SK-N-SH (cell line): Measurements from ENCODE around the gene OGFOD2. TPM values are rescaled to one million over a fixed set of nuclear protein-coding genes. Genes with fewer than 3 reads are reported as not detected.

Experiments used
- CHD2 ChIP-seq: fragments of 150-350 bp; IDR thresholded peaks from 2 replicates; pipeline ENCODE4 v1.6.1; 2018; ENCODE audit warnings: low read length; ENCODE audit not compliant: partially characterized antibody
- ELF1 ChIP-seq: IDR thresholded peaks from 2 replicates; pipeline ENCODE4 v1.4.0; 2012
- EP300 ChIP-seq, 2 experiments: IDR thresholded peaks; 2 replicates each; pipeline versions ENCODE4 v1.4.0 to v1.6.1; 2012; ENCODE audit warnings: borderline replicate concordance in 1 of 2, low read depth in 1 of 2, low read length in 1 of 2
- FOSL2 ChIP-seq: IDR thresholded peaks from 2 replicates; pipeline ENCODE4 v1.4.0; 2012; ENCODE audit warnings: low read depth, mild to moderate bottlenecking, moderate library complexity, borderline replicate concordance
- FOXJ3 ChIP-seq: sonication (generic); formaldehyde crosslinking; IDR thresholded peaks from 2 replicates; pipeline ENCODE4 v1.5.1; 2020; ENCODE audit warnings: mild to moderate bottlenecking, missing genetic modification reagents
- FOXM1 ChIP-seq: IDR thresholded peaks from 2 replicates; pipeline ENCODE4 v1.4.0; 2012; ENCODE audit warnings: low read depth, mild to moderate bottlenecking
- GABPA ChIP-seq: IDR thresholded peaks from 2 replicates; pipeline ENCODE4 v1.4.0; 2012; ENCODE audit warnings: low read depth, mild to moderate bottlenecking
- GATA2 ChIP-seq: sonication (generic); formaldehyde crosslinking; IDR thresholded peaks from 2 replicates; pipeline ENCODE4 v1.5.0; 2020; ENCODE audit warnings: mild to moderate bottlenecking, missing genetic modification reagents
- MEF2A ChIP-seq: IDR thresholded peaks from 2 replicates; pipeline ENCODE4 v1.4.0; 2012; ENCODE audit warnings: low read depth, borderline replicate concordance
- NFIC ChIP-seq: IDR thresholded peaks from 2 replicates; pipeline ENCODE4 v1.4.0; 2012; ENCODE audit warnings: borderline replicate concordance
- POLR2AphosphoS5 ChIP-seq: IDR thresholded peaks from 2 replicates; pipeline ENCODE4 v1.6.1; 2012; ENCODE audit warnings: low read depth, low read length
- RCOR1 ChIP-seq: fragments of 150-350 bp; IDR thresholded peaks from 2 replicates; pipeline ENCODE4 v1.6.1; 2017; ENCODE audit warnings: antibody characterized with exemption, low read length
- RFX5 ChIP-seq: IDR thresholded peaks from 2 replicates; pipeline ENCODE4 v1.6.1; 2012; ENCODE audit warnings: mild to moderate bottlenecking, improper control_type of control experiment, low read length
- RXRA ChIP-seq: IDR thresholded peaks from 2 replicates; pipeline ENCODE4 v1.4.0; 2012; ENCODE audit warnings: low read depth, mild to moderate bottlenecking, borderline replicate concordance
- SIN3A ChIP-seq: IDR thresholded peaks from 2 replicates; pipeline ENCODE4 v1.6.1; 2012; ENCODE audit warnings: low read depth, mild to moderate bottlenecking, low read length, moderate library complexity, borderline replicate concordance
- SMC3 ChIP-seq: IDR thresholded peaks from 2 replicates; pipeline ENCODE4 v1.6.1; 2012; ENCODE audit warnings: low read depth, low read length, improper control_type of control experiment
- TCF12 ChIP-seq: IDR thresholded peaks from 2 replicates; pipeline ENCODE4 v1.4.0; 2012
- TEAD4 ChIP-seq: IDR thresholded peaks from 2 replicates; pipeline ENCODE4 v1.4.0; 2012; ENCODE audit warnings: mild to moderate bottlenecking, borderline replicate concordance; ENCODE audit not compliant: insufficient read depth
- ZBTB33 ChIP-seq: IDR thresholded peaks from 2 replicates; pipeline ENCODE4 v1.4.0; 2012; ENCODE audit warnings: low read depth, borderline replicate concordance
- polyA plus RNA-seq, 3 experiments: library from polyadenylated mRNA; depleted of rRNA; stranded (reverse); fragments of >200 nt; gene quantifications; 2 replicates each; pipeline ENCODE4 v1.2.3, GENCODE V29; 2012
- TF ChIP-seq, protein P1 (sequence below): fragments of 200-600 bp; sonication (generic); IDR thresholded peaks from 2 replicates; pipeline ENCODE4 v1.6.1; 2017; ENCODE audit warnings: antibody characterized with exemption, mild to moderate bottlenecking, moderate library complexity
- TF ChIP-seq, protein P2 (sequence below): IDR thresholded peaks from 2 replicates; pipeline ENCODE4 v1.6.1; 2012; ENCODE audit warnings: mild to moderate bottlenecking, low read depth, low read length, moderate library complexity
- TF ChIP-seq, protein P3 (sequence below): IDR thresholded peaks from 2 replicates; pipeline ENCODE4 v1.4.0; 2012; ENCODE audit warnings: low read depth

OGFOD2 gene
- polyA plus RNA-seq, 1 of the 3 experiments (the other 2 are of a cell fraction), result 22.0 TPM

GRCh38 chr12:122946690-122947341, 28.2 kb upstream of the OGFOD2 start (continued):
- TF ChIP-seq, protein P1, sequence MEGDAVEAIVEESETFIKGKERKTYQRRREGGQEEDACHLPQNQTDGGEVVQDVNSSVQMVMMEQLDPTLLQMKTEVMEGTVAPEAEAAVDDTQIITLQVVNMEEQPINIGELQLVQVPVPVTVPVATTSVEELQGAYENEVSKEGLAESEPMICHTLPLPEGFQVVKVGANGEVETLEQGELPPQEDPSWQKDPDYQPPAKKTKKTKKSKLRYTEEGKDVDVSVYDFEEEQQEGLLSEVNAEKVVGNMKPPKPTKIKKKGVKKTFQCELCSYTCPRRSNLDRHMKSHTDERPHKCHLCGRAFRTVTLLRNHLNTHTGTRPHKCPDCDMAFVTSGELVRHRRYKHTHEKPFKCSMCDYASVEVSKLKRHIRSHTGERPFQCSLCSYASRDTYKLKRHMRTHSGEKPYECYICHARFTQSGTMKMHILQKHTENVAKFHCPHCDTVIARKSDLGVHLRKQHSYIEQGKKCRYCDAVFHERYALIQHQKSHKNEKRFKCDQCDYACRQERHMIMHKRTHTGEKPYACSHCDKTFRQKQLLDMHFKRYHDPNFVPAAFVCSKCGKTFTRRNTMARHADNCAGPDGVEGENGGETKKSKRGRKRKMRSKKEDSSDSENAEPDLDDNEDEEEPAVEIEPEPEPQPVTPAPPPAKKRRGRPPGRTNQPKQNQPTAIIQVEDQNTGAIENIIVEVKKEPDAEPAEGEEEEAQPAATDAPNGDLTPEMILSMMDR, result peak; percentile 56
- no peak for TF ChIP-seq GABPA
- TF ChIP-seq, protein P2, sequence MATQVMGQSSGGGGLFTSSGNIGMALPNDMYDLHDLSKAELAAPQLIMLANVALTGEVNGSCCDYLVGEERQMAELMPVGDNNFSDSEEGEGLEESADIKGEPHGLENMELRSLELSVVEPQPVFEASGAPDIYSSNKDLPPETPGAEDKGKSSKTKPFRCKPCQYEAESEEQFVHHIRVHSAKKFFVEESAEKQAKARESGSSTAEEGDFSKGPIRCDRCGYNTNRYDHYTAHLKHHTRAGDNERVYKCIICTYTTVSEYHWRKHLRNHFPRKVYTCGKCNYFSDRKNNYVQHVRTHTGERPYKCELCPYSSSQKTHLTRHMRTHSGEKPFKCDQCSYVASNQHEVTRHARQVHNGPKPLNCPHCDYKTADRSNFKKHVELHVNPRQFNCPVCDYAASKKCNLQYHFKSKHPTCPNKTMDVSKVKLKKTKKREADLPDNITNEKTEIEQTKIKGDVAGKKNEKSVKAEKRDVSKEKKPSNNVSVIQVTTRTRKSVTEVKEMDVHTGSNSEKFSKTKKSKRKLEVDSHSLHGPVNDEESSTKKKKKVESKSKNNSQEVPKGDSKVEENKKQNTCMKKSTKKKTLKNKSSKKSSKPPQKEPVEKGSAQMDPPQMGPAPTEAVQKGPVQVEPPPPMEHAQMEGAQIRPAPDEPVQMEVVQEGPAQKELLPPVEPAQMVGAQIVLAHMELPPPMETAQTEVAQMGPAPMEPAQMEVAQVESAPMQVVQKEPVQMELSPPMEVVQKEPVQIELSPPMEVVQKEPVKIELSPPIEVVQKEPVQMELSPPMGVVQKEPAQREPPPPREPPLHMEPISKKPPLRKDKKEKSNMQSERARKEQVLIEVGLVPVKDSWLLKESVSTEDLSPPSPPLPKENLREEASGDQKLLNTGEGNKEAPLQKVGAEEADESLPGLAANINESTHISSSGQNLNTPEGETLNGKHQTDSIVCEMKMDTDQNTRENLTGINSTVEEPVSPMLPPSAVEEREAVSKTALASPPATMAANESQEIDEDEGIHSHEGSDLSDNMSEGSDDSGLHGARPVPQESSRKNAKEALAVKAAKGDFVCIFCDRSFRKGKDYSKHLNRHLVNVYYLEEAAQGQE, result no peak
- peak; percentile 23; the same call in 1 of the 2 replicates for TF ChIP-seq POLR2AphosphoS5
- peak; percentile 80 for TF ChIP-seq TCF12
- TF ChIP-seq FOSL2, result peak; percentile 92
- no peak for TF ChIP-seq FOXJ3 (CRISPR knock-in tag)
- 0 out of 2 replicates have a peak, but pooled peaks have one; percentile 31 for TF ChIP-seq TEAD4
- TF ChIP-seq RCOR1, result no peak
- TF ChIP-seq ZBTB33, result peak; percentile 19; the same call in 1 of the 2 replicates
- no peak for TF ChIP-seq SMC3
- TF ChIP-seq FOXM1, result no peak
- peak in 1 of 2 experiments; percentile 54; a peak in 1 of 4 replicates for TF ChIP-seq EP300 (IDR thresholded peaks at IDR 0.05; ENCODE audit: borderline replicate concordance in 1 of 2, low read depth in 1 of 2, low read length in 1 of 2)
- TF ChIP-seq RFX5, result no peak
- no peak for TF ChIP-seq CHD2
- peak; percentile 39; the same call in 1 of the 2 replicates for TF ChIP-seq NFIC
- peak; percentile 33; the same call in 1 of the 2 replicates for TF ChIP-seq RXRA
- TF ChIP-seq SIN3A, result peak; percentile 87; the same call in 1 of the 2 replicates
- no peak for TF ChIP-seq MEF2A
- no peak for TF ChIP-seq ELF1
- TF ChIP-seq GATA2 (CRISPR knock-in tag), result no peak
- TF ChIP-seq, protein P3, sequence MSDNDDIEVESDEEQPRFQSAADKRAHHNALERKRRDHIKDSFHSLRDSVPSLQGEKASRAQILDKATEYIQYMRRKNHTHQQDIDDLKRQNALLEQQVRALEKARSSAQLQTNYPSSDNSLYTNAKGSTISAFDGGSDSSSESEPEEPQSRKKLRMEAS, result peak; percentile 96
